Neural progenitor cell (in vitro differentiated cells): ENCODE data around the gene TLR3.

ENCODE experiments used
- EZH2 ChIP-seq: fragments of 200-600 bp; sonication (generic); IDR thresholded peaks from 2 replicates; pipeline ENCODE4 v1.6.1; 2017; ENCODE audit warnings: antibody characterized with exemption, mild to moderate bottlenecking, moderate library complexity
- TF ChIP-seq, protein P1 (sequence below): fragments of 200-600 bp; sonication (generic); IDR thresholded peaks from 2 replicates; pipeline ENCODE4 v1.5.1; 2017; ENCODE audit warnings: antibody characterized with exemption, mild to moderate bottlenecking

DNA sequence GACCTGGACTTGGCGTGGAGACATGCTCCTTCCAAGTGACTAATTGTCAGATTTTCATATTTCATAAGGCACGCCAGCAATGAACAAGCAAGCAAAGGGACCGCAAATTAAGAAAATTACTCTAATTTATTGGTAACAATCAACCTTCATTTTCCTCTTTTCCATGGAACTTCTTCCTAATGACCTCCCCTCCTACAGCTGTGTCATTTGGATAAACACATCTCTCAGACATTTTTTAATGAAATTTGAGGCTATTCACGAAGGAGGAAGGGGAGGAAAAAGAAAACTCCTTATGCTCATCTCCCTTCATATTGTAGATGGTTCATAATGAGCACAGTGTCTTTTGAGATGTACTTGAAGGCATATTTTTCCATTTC is 38.6 kb upstream of the TLR3 start:
- TF ChIP-seq, protein P1, sequence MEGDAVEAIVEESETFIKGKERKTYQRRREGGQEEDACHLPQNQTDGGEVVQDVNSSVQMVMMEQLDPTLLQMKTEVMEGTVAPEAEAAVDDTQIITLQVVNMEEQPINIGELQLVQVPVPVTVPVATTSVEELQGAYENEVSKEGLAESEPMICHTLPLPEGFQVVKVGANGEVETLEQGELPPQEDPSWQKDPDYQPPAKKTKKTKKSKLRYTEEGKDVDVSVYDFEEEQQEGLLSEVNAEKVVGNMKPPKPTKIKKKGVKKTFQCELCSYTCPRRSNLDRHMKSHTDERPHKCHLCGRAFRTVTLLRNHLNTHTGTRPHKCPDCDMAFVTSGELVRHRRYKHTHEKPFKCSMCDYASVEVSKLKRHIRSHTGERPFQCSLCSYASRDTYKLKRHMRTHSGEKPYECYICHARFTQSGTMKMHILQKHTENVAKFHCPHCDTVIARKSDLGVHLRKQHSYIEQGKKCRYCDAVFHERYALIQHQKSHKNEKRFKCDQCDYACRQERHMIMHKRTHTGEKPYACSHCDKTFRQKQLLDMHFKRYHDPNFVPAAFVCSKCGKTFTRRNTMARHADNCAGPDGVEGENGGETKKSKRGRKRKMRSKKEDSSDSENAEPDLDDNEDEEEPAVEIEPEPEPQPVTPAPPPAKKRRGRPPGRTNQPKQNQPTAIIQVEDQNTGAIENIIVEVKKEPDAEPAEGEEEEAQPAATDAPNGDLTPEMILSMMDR, result no peak
- TF ChIP-seq EZH2, result no peak
